ENCODE data around the gene TMEM248.
"Not testable (repeated sequence)": the region's sequence is repeated elsewhere in the genome, so short reads cannot be mapped to it uniquely, and the experiment has no call there.

TMEM248 gene

DNA sequence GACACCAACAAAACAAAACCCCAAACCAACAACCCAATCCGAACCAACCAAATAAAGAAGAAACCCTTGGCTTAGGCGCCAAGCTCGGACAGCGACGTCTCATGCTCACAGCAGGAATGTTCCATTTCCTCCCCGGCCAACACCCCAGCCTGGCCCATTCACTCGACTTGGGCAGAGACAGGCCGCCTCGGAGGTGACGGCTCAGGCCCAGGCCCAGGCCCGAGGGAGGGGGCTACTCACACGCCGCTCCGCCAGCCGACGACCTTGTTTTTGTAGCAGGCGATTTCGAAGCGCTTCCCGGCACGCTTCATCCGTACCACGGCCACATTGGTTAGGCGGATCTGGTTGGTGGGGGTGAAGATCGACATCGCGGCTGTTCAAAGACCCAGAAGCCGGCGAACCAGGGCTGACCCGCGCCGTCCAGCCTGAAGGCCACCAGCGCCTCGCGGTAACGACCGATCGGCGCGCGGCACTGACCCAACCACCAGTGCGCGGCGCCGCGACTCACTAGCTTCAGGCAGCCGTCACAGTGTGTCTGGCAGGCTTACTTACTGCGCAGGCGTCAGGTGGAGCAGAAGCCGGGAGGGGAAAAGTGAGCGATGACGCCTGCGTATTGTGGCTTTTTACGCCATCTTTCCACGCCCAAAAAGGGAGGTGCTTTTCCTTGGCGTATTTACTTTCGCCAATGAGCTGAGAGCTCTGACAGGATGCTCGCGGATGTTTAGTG lies 74.2 kb downstream of the TMEM248 start, which contains the start of gene SBDS:
Gene SBDS (minus strand): TSS at position 537 of the 727 bp plus-strand sequence. CDS start 169 bp downstream, at position 368.
- peak; percentile 77 to 87 for DNase-seq (ENCODE audit: extremely low read depth in 1 of 2, low read depth in 1 of 2)

DNA sequence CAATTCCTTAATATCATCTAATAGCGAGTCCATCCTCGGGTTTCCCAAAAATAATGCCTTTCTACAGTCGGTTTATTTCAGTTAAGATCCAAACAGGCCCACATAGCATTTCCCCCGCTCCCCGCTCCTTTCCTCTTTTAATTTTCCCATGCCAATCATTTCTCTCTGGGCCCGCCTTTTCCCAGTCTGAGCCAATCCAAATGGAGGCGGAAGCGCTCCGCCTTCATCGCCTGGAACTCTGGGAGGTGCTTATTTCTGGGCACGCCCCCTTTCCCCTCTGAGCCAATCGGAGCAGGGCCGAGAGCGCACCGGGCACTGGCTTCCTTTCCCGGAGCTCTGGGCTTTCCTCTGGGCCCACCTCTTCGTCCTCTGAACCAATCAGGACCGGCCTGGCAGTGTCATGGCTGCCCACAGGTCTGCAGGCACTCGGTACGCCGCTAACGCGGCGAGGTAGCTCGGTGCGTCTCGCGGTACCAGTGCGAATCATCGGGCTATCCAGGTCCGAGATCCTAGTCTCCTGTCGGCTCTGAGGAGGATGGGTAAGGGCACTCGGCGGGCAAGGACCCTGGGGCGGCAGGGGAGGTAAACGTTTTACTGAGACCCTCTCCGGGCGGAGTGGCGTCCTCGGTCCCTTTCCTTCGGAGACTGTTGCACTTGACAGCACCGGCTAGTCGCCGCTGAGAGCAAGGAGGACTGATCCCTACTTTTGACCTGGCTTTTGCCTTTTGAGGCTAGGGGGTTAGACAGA lies 75.6 kb downstream of the TMEM248 start, which contains the start of gene TYW1:
Gene TYW1 (plus strand): TSS at position 390 of the 748 bp plus-strand sequence. CDS start 146 bp downstream, at position 536.
- DNase-seq (ENCODE audit: extremely low read depth in 1 of 2, low read depth in 1 of 2) = peak; percentile 92 to 94

DNA sequence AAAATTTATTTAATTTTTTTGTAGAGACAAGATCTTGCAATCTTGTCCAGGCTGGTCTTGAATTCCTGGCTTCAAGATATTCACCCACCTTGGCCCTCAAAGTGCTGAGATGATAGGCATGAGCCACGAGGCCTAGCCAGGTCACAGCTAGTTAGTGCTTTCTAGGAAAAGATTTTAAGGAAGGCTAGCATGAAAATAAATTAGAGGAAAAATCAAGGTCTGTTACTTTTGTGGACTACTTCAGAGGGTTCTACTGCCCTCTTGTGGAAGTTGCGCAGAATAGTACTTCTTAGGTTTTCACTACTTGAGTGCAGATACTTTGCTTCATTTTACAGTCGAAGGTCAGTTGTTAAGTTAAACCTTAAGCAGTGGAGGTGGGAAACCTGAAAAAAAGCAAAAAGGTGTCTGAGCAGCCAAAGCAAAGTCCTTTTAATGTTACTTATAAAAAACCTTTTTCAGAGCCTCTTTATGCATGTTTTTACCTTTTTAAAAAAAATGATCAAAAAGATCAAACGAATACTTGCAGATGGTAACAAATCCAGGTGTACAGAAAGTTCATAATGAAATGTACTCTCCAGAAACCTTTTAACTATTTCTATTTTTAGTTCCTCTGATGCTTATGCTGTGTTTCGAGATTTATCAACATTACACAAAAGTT lies 79.7 kb downstream of the TMEM248 start:
- not testable (repeated sequence) for DNase-seq (ENCODE audit: extremely low read depth in 1 of 2, low read depth in 1 of 2)

DNA sequence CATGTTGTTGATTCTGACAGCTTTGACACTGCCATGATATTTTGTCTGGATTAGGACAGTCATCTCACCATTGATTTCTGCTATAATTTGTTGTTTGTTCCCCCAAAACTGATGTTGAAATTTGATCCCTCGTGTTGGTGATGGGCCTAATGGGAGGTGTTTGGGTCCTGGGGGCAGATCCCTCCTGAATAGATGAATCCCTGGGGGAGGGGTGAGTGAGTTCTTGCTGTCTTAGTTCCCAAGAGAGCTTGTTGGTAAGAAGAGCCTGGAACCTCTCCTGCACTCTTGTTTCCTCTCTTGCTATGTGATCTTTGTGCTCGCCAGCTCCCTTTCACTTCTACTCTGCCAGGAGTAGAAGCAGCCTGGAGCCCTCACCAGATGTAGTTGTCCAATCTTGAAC lies 83.1 kb downstream of the TMEM248 start:
- not testable (repeated sequence) for DNase-seq (ENCODE audit: extremely low read depth in 1 of 2, low read depth in 1 of 2)

DNA sequence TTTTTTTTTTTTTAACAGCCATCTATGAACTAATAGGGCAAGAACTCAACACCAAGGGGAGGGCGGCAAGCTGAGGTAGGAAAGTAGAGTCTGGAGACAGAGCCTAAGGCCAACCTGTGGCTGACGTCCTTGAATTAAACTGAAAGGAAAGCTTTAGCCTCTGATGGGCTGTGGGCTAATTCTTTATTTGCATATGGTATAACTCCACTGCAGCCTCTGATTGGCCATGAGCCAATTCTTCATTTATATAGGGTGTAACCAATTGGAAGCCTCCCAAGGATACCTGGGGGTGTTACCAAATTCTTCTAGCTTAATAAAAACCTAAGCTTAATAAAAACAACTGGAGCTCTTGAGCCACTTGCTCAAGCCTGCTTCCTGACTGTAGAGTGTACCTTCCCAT lies 85.9 kb downstream of the TMEM248 start:
- no peak for DNase-seq (ENCODE audit: extremely low read depth in 1 of 2, low read depth in 1 of 2)

Measured in activated CD8-positive, alpha-beta memory T cell treated with anti-CD3 and anti-CD28 coated beads for 1 hour (primary cell).